GM23338 (cell line): ENCODE measurements around the gene LHX8.

Source experiments
- CREB1 ChIP-seq: fragments of 250-450 bp; sonication (Bioruptor Pico); IDR thresholded peaks from 2 replicates; pipeline ENCODE4 v1.5.0; 2020; ENCODE audit warnings: low read depth, mild to moderate bottlenecking, moderate library complexity
- CTCF ChIP-seq, 2 experiments: fragments of 200-600 bp in 1 of 2; sonication (generic) in 1 of 2; conservative IDR thresholded peaks; 2 replicates each; pipeline versions ENCODE4 v1.5.1 to v1.6.1; 2016 to 2017; ENCODE audit warnings: antibody characterized with exemption in 2 of 2, low read depth in 2 of 2, mild to moderate bottlenecking in 2 of 2, moderate library complexity in 1 of 2
- ETS1 ChIP-seq: IDR thresholded peaks from 2 replicates; pipeline ENCODE4 v1.6.1; 2016; ENCODE audit warnings: antibody characterized with exemption
- EZH2 ChIP-seq: fragments of 200-600 bp; sonication (generic); IDR thresholded peaks from one replicate; pipeline ENCODE4 v1.8.0; 2017; ENCODE audit warnings: antibody characterized with exemption, mild to moderate bottlenecking, low read depth; ENCODE audit not compliant: unreplicated experiment
- EZH2phosphoT487 ChIP-seq: fragments of 200-600 bp; sonication (generic); IDR thresholded peaks from one replicate; pipeline ENCODE4 v1.8.1; 2018; ENCODE audit warnings: antibody characterized with exemption; ENCODE audit not compliant: unreplicated experiment
- JUNB ChIP-seq: IDR thresholded peaks from one replicate; pipeline ENCODE4 v1.6.1; 2016; ENCODE audit warnings: antibody characterized with exemption; ENCODE audit not compliant: unreplicated experiment
- NANOG ChIP-seq: IDR thresholded peaks from 2 replicates; pipeline ENCODE4 v1.6.1; 2016; ENCODE audit warnings: antibody characterized with exemption, borderline replicate concordance
- POLR2AphosphoS5 ChIP-seq: IDR thresholded peaks from 2 replicates; pipeline ENCODE4 v1.6.1; 2016; ENCODE audit warnings: antibody characterized with exemption, low read depth
- REST ChIP-seq: IDR thresholded peaks from one replicate; pipeline ENCODE4 v1.6.1; 2018; ENCODE audit warnings: antibody characterized with exemption; ENCODE audit not compliant: unreplicated experiment
- STAT1 ChIP-seq: IDR thresholded peaks from one replicate; pipeline ENCODE4 v1.6.1; 2016; ENCODE audit warnings: antibody characterized with exemption; ENCODE audit not compliant: unreplicated experiment
- ZNF114 ChIP-seq: fragments of 250-450 bp; sonication (Bioruptor Pico); IDR thresholded peaks from 2 replicates; pipeline ENCODE4 v1.5.0; 2020; ENCODE audit warnings: mild to moderate bottlenecking, moderate library complexity
- ZNF331 ChIP-seq: fragments of 250-450 bp; sonication (Bioruptor Pico); IDR thresholded peaks from 2 replicates; pipeline ENCODE4 v1.5.0; 2020; ENCODE audit warnings: low read depth, mild to moderate bottlenecking, moderate library complexity
- ZNF462 ChIP-seq: fragments of 250-450 bp; sonication (Bioruptor Pico); IDR thresholded peaks from 2 replicates; pipeline ENCODE4 v1.5.0; 2020; ENCODE audit warnings: mild to moderate bottlenecking, moderate library complexity

- TF ChIP-seq CTCF (conservative IDR thresholded peaks at IDR 0.05; ENCODE audit: low read depth in 2 of 2) = no peak
- no peak for TF ChIP-seq REST
- TF ChIP-seq CREB1 = no peak
- TF ChIP-seq POLR2AphosphoS5 = no peak
- no peak for TF ChIP-seq STAT1
- no peak for TF ChIP-seq EZH2phosphoT487
- TF ChIP-seq ZNF114 (CRISPR knock-in tag) = no peak
- no peak for TF ChIP-seq EZH2
- no peak for TF ChIP-seq NANOG
- TF ChIP-seq ZNF331 (CRISPR knock-in tag) = no peak
- TF ChIP-seq ETS1 = no peak
- no peak for TF ChIP-seq JUNB
- TF ChIP-seq ZNF462 (CRISPR knock-in tag) = no peak
Observed at GRCh38 chr1:75208862-75209261, 74.7 kb downstream of the LHX8 start.
